HG02763 (cell line): ENCODE measurements around the gene LSM7.

Experiments
- ATAC-seq: cut with Tn5 transposase; IDR thresholded peaks from one replicate; pipeline ENCODE4 v1.9.1; 2021; ENCODE audit warnings: mild to moderate bottlenecking, moderate library complexity; ENCODE audit not compliant: unreplicated experiment

The LSM7 gene

DNA sequence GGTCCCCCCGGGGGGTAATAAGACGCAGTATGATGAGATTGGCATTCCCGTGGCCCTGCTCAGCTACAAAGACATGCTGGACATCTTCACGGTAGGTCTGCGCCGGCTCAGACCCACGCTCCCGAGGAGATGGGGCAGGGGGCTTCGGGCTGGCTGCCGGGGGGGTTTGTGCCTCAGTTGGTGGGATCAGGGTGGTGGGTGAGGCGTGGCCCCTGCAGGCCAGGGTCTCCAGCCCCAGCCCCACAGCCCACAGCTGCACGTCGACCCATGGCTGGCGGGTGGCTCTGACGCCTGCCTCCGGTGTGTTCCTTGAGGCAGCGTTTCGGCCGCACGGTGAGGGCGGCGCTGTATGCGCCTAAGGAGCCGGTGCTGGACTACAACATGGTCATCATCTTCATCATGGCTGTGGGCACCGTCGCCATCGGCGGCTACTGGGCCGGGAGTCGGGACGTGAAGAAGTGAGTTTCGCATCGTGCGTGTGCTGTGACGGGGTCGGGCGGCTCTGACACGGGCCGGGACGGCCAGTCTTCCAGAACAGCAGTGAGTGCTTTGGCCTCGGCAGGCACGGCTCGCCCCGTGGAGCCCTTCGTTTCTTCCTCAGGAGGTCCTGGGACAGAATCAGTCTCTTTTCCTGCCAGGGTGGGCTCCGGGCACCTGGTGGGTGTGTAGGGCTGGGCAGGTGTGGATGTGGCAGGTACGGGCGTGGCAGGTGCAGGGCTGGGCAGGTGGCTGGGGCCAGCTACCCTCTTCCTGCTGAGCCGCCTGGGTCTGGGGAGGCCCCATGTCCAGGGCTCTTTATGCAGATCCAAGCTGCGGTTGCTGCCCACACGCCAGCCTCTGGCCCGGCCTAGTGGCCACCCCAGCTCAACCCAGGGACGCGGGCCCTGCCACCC is 10.6 kb upstream of the LSM7 start:
- no peak for ATAC-seq

DNA sequence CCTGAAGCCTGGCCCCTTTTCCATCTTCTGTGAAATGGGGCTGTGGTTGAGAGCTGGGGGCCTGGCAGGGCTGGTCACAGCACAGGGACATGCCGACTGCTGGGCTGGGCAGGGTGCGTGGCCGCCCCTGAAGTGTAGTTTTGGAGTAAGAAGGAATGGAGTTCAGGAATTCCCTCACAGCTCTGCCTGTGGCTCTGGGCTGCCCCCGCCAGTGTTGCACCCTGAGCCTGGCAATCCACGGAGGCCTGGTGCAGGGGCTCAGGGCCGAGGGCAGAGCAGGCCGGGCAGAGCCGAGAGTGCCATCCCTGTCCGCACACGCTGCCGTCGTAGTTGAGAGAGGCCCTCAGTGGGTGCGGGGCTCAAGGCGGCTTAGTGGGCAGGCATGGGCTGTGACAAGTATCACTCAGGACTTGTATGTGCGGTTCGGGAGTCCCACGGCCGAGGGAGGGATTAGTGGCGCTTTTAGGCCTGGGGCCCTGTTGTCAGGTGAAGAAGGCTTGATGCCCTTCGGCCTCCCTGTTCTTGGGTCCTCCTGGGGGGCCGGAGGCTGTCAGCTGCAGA is 9.7 kb upstream of the LSM7 start:
- no peak for ATAC-seq

DNA sequence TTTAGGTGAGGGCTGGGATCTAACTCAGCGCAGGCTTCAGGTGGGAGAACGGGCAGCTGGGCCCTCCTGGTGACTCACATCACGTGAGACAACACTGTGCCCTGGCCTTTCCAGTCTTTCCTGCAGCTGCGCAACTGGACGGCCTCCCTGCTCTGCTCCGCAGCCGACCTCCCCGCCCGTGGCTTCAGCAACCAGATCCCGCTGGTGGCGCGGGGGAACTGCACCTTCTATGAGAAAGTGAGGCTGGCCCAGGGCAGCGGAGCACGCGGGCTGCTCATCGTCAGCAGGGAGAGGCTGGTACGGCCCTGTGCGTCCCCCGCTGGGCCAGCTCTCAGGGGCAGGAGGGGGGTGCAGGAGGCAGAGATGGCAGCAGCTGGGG is 8.9 kb upstream of the LSM7 start:
- no peak for ATAC-seq

DNA sequence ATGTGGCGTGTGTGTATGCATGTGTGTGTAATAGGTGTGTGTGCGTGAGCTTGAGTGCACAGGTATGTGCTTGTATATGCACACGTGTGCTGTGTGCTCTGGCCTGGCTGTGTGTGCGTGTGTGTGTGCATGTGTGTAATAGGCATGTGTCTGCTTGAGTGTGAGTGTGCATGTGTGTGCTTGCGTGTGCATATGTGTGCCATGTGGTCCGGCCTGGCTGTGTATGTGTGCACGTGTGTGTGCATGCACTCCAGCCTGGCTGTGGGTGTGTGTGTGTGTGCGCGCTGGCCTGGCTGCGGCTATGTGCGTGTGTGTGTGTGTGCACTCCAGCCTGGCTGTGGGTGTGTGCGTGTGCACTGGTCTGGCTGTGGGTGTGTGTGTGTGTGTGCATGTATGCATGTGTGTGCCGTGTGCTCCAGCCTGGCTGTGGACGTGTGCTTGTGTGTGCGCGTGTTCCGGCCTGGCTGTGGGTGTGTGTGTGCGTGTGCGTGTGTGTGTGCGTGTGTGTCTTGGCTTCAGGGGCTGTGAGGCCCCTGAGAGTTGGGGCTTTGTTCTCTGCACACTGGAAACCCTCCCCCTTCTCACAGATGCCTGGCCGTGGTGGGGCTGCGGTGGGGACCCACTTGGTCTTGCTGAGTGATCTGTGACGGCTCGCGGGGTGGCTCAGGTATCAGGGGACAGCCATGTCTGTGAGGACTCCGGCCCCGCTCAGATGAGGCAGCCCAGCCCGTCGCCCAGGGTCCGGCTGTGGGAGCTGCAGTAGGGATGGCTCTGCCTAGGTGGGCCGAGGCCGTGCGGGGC is 8.3 kb upstream of the LSM7 start:
- ATAC-seq: no peak

DNA sequence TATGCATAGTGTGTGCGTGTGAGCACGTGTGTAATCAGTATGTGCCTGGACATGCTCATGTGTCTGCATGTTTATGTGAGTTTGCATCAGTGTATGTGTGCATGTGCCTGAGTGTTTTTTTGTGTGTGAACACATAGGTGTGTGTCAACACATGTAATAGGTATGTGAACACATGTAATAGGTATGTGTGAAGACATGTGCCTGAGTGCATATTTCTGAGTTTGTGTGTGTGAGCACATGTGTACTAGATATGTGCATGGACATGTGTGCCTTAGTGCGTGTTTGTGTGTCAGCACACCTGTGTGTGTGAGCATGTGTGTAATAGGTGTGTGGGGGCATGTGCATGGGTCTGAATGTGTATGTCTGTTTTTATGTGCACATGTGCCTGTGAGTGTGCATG is 7.5 kb upstream of the LSM7 start:
- ATAC-seq: no peak

DNA sequence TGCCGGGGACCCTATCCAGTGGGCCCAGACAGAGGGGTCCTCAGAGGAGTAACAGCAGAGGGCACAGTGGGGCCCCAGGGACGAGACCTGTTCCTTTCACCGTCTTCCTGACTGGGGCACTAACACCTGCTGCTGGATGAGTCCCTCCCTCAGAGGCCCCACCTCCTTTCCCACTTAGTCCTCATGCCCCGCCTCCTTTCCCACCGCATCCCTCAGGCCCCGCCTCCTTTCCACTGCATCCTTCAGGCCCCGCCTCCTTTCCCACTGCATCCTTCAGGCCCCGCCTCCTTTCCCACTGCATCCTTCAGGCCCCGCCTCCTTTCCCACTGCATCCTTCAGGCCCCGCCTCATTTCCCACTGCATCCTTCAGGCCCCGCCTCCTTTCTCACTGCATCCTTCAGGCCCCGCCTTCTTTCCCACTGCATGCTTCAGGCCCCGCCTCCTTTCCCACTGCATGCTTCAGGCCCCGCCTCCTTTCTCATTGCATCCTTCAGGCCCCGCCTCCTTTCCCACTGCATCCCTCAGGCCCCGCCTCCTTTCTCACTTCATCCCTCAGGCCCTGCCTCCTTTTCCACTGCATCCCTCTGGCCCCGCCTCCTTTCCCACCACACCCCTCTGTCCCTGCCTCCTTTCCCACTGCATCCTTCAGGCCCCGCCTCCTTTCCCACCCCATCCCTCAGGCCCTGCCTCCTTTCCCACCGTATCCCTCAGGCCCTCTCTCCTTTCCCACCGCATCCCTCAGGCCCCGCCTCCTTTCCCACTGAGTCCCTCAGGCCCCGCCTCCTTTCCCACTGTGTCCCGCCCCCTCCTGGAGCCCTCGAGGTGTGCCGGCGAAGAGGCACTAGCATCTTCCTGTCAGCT is 6.8 kb upstream of the LSM7 start:
- no peak for ATAC-seq

DNA sequence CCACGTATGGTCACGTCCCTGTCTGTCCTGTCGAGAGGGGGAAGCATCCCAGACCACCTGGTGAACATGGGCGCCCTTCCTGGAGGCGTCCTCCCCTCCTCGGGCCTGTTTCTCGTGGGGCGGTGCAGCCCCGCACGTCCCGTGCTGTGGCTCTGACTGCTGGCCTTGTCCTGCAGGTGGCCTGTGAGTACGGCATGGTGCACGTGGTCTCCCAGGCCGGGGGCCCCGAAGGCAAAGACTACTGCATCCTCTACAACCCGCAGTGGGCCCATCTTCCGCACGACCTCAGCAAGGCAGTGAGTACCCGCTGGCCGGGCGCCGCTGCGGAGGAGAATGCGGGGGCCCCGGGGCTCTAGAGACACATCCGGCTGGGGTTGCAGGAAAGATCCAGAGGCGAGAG is 6.0 kb upstream of the LSM7 start:
- no peak for ATAC-seq

DNA sequence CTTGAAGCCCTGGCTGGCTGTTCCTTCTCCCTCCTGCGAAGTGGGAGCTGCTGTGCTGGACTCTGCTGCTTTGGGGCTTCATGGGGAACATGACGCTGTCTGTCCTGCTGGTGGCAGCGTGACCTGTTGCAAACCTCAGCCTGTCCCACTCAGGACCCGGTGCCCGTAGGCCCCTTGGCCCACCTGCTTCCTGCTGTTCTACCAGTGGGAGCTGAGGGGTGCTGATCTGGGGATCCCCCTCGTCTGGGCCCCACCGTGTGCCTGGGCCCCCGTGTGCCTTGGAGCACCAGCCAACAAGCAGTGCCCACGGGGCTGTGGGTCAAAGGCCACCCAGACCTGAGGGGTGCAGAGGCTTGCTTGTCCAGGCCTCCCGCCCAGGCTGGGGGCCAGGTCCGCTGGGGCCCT is 5.4 kb upstream of the LSM7 start:
- ATAC-seq: no peak

DNA sequence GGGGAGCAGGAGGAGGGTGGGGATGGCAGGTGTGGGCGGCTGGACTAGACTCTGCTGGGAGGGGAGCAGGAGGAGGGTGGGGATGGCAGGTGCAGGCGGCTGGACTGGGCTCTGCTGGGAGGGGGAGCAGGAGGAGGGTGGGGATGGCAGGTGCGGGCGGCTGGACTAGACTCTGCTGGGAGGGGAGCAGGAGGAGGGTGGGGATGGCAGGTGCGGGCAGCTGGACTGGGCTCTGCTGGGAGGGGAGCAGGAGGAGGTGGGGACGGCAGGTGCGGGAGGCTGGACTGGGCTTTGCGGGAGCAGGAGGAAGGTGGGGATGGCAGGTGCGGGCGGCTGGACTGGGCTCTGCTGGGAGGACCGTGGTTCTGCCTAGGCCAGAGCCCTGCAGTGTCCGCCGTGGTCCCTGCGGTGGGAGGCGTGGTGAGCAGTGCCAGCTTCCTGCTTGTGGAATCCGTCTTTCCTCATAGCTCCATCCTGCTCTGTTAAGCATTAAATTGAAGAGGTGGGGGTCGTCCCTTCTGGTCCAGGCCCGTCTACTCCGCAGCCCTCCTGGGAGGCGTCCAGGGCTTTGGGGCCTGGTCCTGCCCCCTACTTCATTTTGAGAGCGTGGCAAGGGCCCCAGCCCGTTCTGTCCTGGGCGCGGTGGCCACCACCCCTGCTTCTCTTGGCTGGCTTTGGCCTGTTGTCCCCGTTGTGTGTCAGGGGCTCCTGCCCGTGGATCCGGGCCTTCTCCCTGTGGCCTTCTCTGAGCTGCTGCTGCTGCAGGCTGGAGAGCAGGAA is 4.8 kb upstream of the LSM7 start:
- ATAC-seq: no peak

DNA sequence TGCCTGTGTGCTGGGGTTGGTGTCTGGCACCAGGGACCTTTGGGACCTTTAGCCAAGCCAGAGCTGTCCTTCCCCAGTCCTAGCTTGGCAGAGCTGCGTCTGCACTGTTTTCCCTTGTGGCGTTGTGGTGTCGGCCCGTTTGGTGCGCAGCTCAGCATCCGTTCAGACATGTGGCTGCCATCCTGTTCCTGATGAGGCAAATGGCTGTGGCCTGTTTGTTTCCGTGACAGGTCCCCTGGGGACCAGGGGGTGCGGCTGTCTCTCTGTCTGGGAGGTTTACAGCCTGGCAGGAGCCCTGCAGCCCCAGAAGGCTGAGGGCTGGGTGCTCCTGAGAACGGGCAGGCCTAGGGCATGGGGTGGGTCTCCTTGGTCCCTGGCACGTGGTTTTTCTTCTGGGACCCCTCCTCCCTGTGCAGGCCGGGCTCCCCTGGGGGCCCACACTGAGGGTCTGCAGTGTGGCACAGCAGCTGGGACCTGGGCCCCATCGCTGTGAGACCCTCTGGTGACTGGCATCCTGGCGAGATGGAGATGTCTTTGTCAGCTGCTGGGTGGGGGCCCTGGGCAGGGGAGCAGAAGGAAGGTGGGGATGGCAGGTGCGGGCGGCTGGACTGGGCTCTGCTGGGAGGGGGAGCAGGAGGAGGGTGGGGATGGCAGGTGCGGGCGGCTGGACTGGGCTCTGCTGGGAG is 4.1 kb upstream of the LSM7 start:
- ATAC-seq: no peak

DNA sequence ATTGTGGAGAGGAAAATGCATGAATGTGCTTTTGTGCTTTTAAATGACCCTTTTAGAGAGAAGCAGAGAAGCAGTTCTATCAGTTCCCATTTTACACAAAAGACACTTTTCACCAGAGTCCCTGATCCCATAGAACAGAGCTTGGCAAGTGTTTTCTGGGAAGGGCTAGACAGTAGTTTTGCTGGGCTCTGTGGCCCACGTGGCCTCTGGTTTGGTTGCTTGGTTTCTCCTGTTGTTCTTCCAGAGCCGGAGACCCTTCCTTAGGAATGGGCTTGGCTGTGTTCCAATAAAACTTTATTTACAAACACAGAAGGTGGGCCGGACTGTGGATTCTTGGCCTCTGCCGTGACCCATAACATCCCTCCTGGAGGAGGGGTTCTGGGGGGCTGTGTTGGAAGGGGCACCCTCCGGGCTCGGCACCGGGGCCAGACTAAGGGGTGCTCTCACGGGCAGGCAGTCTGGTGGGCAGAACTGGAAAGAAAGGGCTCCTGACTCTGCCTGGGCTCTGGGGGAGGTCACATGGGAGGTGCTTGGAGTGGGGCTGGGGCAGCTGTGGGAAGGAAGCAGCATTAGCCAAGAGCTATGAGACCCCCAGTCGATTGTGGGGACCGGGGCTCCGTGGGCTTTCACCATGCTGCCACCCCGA is 3.3 kb upstream of the LSM7 start:
- no peak for ATAC-seq

DNA sequence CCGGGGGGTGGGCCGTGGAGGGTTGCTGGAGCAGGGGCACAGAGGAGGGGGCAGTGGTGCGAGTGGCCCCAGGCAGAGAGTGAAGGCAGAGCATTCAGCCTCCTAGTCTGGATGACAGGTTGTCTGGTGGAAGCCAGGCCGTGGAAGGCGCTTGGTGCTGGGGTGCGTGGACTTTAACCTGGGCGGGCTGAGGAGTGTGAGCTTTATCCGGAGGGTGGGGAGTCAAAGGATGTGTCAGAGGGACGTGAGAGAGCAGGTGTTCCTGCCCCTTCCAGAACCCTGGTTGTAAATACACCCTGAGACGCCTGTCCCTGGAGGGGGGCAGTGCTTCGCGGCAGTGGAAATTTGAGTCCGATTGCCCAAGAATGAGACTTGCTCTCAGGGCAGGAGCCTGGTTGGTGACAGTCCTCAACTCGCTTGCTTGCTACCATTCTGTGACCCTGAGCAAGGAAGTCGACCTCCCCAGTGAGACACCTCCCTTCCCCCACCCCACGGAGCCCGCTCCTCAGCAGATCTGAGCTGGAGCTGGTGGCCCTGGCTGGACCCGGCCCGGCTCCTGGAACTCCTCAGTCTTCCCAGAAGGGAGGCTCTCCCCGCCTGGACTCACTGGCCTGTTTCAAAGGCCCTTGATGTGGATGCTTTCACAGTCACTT is 2.4 kb upstream of the LSM7 start:
- ATAC-seq: no peak

DNA sequence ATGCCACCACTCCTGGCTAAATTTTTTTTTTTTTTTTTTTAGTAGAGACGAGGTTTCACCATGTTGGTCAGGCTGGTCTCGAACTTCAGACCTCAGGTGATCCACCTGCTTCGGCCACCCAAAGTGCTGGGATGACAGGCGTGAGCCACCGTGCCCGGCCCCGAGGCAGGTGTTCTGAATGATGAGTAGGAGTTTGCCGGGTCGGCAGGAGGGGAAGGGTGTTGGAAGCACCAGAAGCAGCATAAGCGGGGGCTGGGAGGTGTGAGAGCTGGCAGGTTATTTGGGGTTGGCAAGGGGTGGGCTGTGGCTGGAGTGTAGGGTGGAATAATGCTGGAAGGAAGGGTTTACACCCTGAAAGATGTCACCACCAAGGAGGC is 1.9 kb upstream of the LSM7 start:
- ATAC-seq: no peak

DNA sequence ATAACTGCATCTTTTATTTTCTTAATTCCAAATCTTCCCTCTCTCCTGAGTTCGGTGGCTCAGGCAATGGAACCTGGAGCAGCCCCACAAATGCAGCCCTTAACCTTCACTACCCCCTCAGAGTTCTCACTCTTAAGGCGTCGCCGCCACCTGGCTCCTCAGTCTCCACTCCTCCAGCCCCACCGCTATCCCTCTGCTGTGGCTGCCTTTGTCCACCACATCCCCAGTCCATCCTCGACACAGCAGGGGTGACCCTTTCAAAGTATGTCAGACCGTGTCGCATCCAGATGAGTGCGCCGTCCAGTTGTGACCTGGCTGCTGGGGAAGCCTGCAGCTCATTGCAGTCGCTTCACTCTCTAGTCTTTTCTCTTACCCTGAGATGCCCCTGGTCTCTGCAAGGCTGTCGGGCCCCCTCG is 1.1 kb upstream of the LSM7 start:
- ATAC-seq: no peak

DNA sequence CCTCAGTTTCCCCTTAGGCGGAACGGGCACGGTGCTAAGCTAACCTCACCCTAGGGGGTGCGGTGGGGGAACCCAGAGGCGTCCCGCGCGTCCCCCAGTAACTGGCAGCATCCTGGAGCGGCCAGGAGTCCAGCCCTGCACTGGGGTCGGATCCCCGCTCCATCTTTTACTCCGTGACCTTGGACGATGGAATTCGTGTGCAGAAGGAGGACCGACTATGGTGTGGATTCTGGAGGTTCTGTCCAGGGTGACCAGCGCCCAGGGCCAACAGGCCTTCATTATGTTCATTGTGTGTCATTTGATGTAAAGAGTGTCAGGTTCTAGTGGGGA is 728 bp upstream of the LSM7 start:
- no peak for ATAC-seq

DNA sequence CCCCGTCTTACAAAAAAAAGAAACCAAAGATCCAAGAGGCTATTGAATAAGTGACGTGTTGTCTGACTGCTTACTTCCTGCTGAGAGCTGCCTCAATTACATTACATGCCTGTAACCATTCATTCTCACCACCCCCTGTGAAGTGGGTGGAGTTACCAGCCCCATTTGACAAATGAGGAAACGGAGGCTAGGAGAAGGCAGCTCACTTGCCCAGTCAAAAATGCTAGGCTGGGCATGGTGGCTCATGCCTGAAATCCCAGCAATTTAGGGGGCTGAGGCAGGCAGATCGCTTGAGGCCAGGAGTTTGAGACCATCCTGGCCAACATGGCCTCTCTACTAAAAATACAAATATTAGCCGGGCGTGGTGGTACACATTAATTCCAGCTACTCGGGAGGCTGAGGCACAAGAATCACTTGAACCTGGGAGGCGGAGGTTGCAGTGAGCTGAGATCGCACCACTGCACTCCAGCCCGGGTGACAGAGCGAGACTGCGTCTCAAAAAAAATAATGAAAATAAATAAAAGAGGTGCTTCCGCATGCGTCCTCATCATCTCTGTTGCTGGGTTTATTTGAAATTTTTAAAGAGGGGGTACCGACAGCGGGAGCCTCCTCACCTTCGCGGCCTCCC is 499 bp downstream of the LSM7 start:
- no peak for ATAC-seq

DNA sequence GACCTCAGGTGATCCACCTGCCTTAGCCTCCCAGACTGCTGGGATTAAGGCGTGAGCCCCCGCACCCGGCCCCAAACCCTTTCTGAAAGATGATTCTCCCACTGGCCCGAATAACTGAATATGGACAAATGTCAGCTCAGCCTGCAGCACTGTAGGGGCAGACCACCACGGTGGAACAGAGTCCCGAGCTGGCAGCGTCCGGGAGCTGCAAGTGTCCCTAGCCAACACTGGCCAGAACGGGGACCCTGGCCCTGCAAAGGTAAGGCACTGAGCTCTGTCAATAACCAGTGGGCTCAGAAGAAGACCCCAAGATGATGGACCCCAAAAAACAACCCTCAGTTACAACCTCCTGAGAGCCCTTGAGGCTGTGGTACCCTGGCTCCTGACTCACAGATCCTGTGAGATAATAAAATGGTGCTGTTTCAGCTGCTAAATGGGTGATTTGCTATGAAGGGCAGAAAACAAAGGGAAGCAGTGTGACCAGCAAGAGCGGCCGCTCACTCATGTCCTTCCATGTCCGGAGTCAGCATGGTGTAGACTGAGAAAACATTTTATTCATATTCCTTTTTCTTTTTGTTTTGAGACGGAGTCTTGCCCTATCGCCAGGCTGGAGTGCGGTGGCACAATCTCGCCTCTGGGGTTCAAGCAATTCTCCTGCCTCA is 1.6 kb downstream of the LSM7 start:
- ATAC-seq: no peak
